Neural progenitor cell (in vitro differentiated cells): Measurements from ENCODE around the gene SEC14L6.

Experiments
- EZH2 ChIP-seq: fragments of 200-600 bp; sonication (generic); IDR thresholded peaks from 2 replicates; pipeline ENCODE4 v1.6.1; 2017; ENCODE audit warnings: antibody characterized with exemption, mild to moderate bottlenecking, moderate library complexity
- EZH2phosphoT487 ChIP-seq: fragments of 200-600 bp; sonication (generic); IDR thresholded peaks from 2 replicates; pipeline ENCODE4 v1.6.1; 2017; ENCODE audit warnings: antibody characterized with exemption
- TF ChIP-seq, protein P1 (sequence below): fragments of 200-600 bp; sonication (generic); IDR thresholded peaks from 2 replicates; pipeline ENCODE4 v1.5.1; 2017; ENCODE audit warnings: antibody characterized with exemption, mild to moderate bottlenecking

DNA sequence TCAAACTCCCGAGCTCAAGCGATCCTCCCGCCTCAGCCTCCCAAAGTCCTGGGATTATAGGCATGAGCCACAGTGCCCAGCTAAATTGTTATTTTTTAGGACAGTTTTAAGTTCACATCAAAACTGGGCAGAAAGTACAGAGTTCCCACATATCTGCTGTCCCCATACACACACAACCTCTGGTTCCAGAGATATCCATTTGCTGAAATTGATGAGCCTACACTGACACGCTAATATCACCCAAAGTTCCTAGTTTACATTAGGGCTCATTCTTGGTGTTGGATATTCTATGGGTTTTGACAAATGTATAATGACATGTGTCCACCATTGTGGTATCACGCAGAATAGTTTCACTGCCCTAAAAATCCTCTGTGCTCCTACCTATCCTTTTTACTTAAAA lies 38.3 kb downstream of the SEC14L6 start:
- TF ChIP-seq, protein P1, sequence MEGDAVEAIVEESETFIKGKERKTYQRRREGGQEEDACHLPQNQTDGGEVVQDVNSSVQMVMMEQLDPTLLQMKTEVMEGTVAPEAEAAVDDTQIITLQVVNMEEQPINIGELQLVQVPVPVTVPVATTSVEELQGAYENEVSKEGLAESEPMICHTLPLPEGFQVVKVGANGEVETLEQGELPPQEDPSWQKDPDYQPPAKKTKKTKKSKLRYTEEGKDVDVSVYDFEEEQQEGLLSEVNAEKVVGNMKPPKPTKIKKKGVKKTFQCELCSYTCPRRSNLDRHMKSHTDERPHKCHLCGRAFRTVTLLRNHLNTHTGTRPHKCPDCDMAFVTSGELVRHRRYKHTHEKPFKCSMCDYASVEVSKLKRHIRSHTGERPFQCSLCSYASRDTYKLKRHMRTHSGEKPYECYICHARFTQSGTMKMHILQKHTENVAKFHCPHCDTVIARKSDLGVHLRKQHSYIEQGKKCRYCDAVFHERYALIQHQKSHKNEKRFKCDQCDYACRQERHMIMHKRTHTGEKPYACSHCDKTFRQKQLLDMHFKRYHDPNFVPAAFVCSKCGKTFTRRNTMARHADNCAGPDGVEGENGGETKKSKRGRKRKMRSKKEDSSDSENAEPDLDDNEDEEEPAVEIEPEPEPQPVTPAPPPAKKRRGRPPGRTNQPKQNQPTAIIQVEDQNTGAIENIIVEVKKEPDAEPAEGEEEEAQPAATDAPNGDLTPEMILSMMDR, result no peak
- TF ChIP-seq EZH2phosphoT487 (no peak), EZH2 (no peak)
